Activated CD4-positive, CD25-positive, alpha-beta regulatory T cell (primary cell): ENCODE measurements around the gene ASCL1.
A peak's percentile ranks its signal among the peaks of the same experiment; 100 is the strongest.

Experiments used
- DNase-seq, 4 experiments: peaks; one replicate each; lab custom pipeline; 2025; lab: John Stamatoyannopoulos, UW

The ASCL1 gene

GRCh38 chr12:102951841-102952240 is 5.6 kb upstream of the ASCL1 start:
- no peak for DNase-seq

GRCh38 chr12:102953221-102953620 is 4.3 kb upstream of the ASCL1 start:
- DNase-seq = no peak

GRCh38 chr12:102954134-102954533 is 3.3 kb upstream of the ASCL1 start:
- no peak for DNase-seq

GRCh38 chr12:102955926-102956737 is 1.3 kb upstream of the ASCL1 start:
- DNase-seq = no peak

GRCh38 chr12:102956738-102957327 is 641 bp upstream of the ASCL1 start:
- DNase-seq = no peak

- DNase-seq = no peak
Observed at GRCh38 chr12:102958073-102958829, 777 bp downstream of the ASCL1 start.

- DNase-seq = no peak
Observed at GRCh38 chr12:102958830-102959176, 1.3 kb downstream of the ASCL1 start.

GRCh38 chr12:102959391-102959790 is 1.9 kb downstream of the ASCL1 start:
- no peak for DNase-seq

- no peak for DNase-seq
Observed at GRCh38 chr12:102960766-102961465, 3.4 kb downstream of the ASCL1 start.

GRCh38 chr12:102961466-102961855 is 4.0 kb downstream of the ASCL1 start:
- DNase-seq = no peak

- no peak for DNase-seq
Observed at GRCh38 chr12:102962532-102962931, 5.1 kb downstream of the ASCL1 start.

GRCh38 chr12:102962986-102963385 is 5.5 kb downstream of the ASCL1 start:
- DNase-seq = no peak

GRCh38 chr12:102963796-102964195 is 6.3 kb downstream of the ASCL1 start:
- DNase-seq = no peak

GRCh38 chr12:102964872-102965271 is 7.4 kb downstream of the ASCL1 start:
- peak in 1 of 4 experiments; percentile 4 for DNase-seq

- no peak for DNase-seq
Observed at GRCh38 chr12:102965281-102966155, 8.0 kb downstream of the ASCL1 start.

- no peak for DNase-seq
Observed at GRCh38 chr12:102966200-102966863, 8.9 kb downstream of the ASCL1 start.

GRCh38 chr12:102970780-102971179 is 13.3 kb downstream of the ASCL1 start:
- DNase-seq = no peak

GRCh38 chr12:102971227-102971626 is 13.8 kb downstream of the ASCL1 start:
- no peak for DNase-seq

GRCh38 chr12:102973583-102973982 is 16.1 kb downstream of the ASCL1 start:
- no peak for DNase-seq

GRCh38 chr12:102976609-102977280 is 19.3 kb downstream of the ASCL1 start:
- no peak for DNase-seq
